ENCODE results near the gene C4BPB.
"Not testable (repeated sequence)": the region's sequence is repeated elsewhere in the genome, so short reads cannot be mapped to it uniquely, and the experiment has no call there.

C4BPB gene, protein sequence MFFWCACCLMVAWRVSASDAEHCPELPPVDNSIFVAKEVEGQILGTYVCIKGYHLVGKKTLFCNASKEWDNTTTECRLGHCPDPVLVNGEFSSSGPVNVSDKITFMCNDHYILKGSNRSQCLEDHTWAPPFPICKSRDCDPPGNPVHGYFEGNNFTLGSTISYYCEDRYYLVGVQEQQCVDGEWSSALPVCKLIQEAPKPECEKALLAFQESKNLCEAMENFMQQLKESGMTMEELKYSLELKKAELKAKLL

DNA sequence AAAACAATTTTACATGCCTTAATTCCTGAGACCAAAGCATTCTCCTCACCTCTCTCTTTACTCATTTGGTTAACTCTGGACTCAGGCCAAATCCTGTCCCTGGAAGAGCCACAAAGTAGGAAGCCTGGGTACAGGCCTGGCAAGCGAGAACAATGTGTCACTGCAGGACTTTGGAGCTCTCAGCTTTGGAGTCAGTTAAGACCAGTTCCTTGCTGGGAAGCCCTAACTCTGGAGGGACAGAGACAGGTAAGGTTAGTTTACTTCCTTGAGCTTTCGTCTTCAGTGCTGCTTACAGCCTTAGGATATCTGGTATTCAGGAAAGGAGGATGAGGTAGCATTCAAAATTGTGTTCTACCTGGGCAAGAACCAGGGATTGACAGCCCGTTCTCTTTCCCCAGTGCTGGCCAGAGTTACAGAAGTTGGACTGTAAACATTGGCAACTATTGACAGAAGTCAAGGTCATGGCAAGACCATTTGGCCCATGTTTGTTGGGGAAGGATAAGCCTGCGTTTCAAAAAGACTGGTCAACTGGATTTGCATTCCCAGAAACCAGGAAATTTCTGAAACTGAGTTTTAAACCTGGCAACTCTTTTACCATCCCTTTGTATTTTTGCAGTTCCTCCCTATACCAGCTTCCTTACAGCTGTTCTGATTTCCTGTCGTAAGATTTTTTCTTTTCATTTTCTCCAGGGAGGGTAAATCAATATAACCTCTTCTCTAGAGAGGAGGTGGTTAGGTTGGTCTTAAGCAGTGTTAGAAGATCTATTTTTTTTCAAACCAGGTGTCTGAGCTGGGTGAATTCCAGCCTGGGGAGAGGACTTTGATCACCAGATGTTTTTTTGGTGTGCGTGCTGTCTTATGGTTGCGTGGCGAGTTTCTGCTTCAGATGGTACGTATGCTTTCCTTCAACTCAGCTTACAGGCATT is at the start of gene C4BPB:
TSS of gene C4BPB (plus strand) at position 160 of the 926 bp plus-strand sequence. CDS start at position 832, 672 bp downstream.
- Histone ChIP-seq H3K9ac (ENCODE audit: low read length) (no peak within 1 kb of the TSS), H3K4me3 (ENCODE audit: low read length) (no peak within 1 kb of the TSS), H3K9me3 (ENCODE audit: control insufficient read depth, low read length) (no peaks in the 10 kb centered on the region), H3K27me3 (ENCODE audit: control insufficient read depth, insufficient read depth, low read length) (no peaks in the 10 kb centered on the region), H3K36me3 (ENCODE audit: control insufficient read depth, insufficient read depth, low read length) (no peaks in the 10 kb centered on the region), H3K4me1 (ENCODE audit: control insufficient read depth, insufficient read depth, low read length) (peaks cover 20% of the 10 kb centered on the region)

DNA sequence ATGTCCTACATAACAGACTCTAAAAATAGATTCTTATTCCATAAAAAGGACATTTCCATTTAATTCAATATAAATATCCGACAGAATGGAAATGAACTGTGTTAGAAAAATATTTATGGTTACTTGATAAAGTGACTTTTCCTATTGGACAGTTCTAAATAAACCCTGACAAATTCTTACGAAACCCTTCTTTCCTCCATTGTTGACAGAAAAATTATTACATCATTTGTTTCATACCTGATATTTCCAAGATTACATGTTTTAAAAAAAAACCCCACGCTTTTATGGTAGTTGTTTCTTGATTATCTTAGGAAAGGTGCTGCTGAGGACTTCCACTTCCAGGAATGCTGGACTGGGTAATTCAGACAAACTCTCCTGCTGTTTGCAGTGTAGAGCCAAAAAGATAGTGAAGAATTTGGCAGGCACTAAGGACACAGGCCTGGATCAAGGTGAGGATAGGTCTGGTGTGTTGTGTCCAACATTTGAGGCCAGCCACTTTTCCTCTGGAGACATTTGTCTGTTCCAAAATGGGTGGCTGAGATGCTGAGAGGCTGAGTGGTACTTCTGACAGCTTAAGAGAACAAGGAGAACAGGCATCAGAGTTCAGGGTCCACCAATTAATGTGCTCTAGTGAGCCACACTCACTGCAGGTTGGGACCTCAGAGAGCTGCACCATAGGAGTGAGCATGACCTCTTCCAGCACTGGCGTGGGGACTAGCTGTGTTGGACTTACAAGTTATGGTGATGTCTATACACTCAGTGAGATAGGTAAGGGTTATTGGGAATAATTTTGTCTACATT is 49.1 kb upstream of the C4BPB start:
- Histone ChIP-seq H3K36me3 (ENCODE audit: control insufficient read depth, insufficient read depth, low read length) (no peaks in the 10 kb centered on the region), H3K27me3 (ENCODE audit: control insufficient read depth, insufficient read depth, low read length) (no peaks in the 10 kb centered on the region), H3K9me3 (ENCODE audit: control insufficient read depth, low read length) (no peaks in the 10 kb centered on the region), H3K4me1 (ENCODE audit: control insufficient read depth, insufficient read depth, low read length) (peaks cover 15% of the 10 kb centered on the region), H3K4me3 (ENCODE audit: low read length) (no peak overlapping the region), H3K9ac (ENCODE audit: low read length) (no peak overlapping the region)

- no peak overlapping the region for H3K9ac ChIP-seq (ENCODE audit: low read length)
- no peaks in the 10 kb centered on the region for H3K27me3 ChIP-seq (ENCODE audit: control insufficient read depth, insufficient read depth, low read length)
- H3K9me3 ChIP-seq (ENCODE audit: control insufficient read depth, low read length) = no peaks in the 10 kb centered on the region
- H3K4me3 ChIP-seq (ENCODE audit: low read length) = no peak overlapping the region
- H3K36me3 ChIP-seq (ENCODE audit: control insufficient read depth, insufficient read depth, low read length) = no peaks in the 10 kb centered on the region
- peaks cover 10% of the 10 kb centered on the region for H3K4me1 ChIP-seq (ENCODE audit: control insufficient read depth, insufficient read depth, low read length)
Measured at GRCh38 chr1:207040181-207040533, 48.5 kb upstream of the C4BPB start.

- not testable (repeated sequence) for H3K36me3 ChIP-seq (ENCODE audit: control insufficient read depth, insufficient read depth, low read length); H3K4me1 ChIP-seq (ENCODE audit: control insufficient read depth, insufficient read depth, low read length); H3K4me3 ChIP-seq (ENCODE audit: low read length)
Measured at GRCh38 chr1:207041397-207041796, 47.3 kb upstream of the C4BPB start.

GRCh38 chr1:207045453-207045852 is 43.2 kb upstream of the C4BPB start:
- no peaks in the 10 kb centered on the region for H3K36me3 ChIP-seq (ENCODE audit: control insufficient read depth, insufficient read depth, low read length)
- peaks cover 4% of the 10 kb centered on the region for H3K4me1 ChIP-seq (ENCODE audit: control insufficient read depth, insufficient read depth, low read length)
- H3K9ac ChIP-seq (ENCODE audit: low read length) = no peak overlapping the region
- no peaks in the 10 kb centered on the region for H3K9me3 ChIP-seq (ENCODE audit: control insufficient read depth, low read length)
- H3K27me3 ChIP-seq (ENCODE audit: control insufficient read depth, insufficient read depth, low read length) = no peaks in the 10 kb centered on the region
- H3K4me3 ChIP-seq (ENCODE audit: low read length) = no peak overlapping the region

More at GRCh38 chr1:207041397-207041796, 47.3 kb upstream of the C4BPB start:
- H3K9ac ChIP-seq (ENCODE audit: low read length); H3K9me3 ChIP-seq (ENCODE audit: control insufficient read depth, low read length); H3K27me3 ChIP-seq (ENCODE audit: control insufficient read depth, insufficient read depth, low read length): not testable (repeated sequence)

DNA sequence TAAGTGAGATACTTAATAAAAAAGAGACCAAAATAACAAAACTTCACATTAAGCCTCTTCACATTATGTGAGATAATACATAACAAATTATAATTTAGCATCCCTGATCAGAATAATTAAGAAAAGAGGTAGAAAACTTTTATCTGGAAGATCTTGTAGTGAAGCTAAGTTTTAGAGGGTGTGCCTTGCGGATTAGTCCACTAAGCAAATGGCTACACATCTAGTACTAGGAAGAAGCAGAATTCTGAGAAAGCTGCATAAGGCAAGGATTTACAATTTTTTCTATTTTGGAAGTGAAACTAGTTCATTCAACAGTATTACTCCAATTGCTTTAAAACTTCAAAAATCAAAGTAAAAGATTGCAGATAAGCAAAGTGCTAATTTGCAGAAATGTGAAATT is 41.2 kb upstream of the C4BPB start:
- Histone ChIP-seq H3K27me3 (ENCODE audit: control insufficient read depth, insufficient read depth, low read length) (no peaks in the 10 kb centered on the region), H3K9ac (ENCODE audit: low read length) (no peak overlapping the region), H3K9me3 (ENCODE audit: control insufficient read depth, low read length) (no peaks in the 10 kb centered on the region), H3K4me1 (ENCODE audit: control insufficient read depth, insufficient read depth, low read length) (peaks cover 17% of the 10 kb centered on the region), H3K36me3 (ENCODE audit: control insufficient read depth, insufficient read depth, low read length) (no peaks in the 10 kb centered on the region), H3K4me3 (ENCODE audit: low read length) (no peak overlapping the region)

DNA sequence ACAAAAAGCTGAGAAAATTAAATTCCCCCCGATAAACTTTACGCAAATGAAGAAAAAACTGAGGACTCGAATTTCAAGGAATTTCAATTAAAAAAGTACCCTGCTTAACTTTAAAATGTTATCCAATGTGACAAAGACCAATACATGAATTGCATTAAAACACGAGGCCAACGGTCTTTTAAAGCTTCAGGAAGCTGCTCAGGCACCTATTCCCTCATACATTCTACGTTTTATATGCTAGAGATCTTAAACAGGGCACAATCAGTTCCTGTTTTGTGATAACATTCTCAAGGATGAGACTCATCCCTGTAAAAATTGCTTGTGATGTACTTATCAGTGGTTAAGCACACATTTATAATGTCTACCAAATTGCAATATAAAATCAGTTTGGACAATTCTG is 40.6 kb upstream of the C4BPB start:
- Histone ChIP-seq H3K27me3 (ENCODE audit: control insufficient read depth, insufficient read depth, low read length) (no peaks in the 10 kb centered on the region), H3K4me1 (ENCODE audit: control insufficient read depth, insufficient read depth, low read length) (peaks cover 17% of the 10 kb centered on the region), H3K36me3 (ENCODE audit: control insufficient read depth, insufficient read depth, low read length) (no peaks in the 10 kb centered on the region), H3K9ac (ENCODE audit: low read length) (no peak overlapping the region), H3K9me3 (ENCODE audit: control insufficient read depth, low read length) (no peaks in the 10 kb centered on the region), H3K4me3 (ENCODE audit: low read length) (no peak overlapping the region)

DNA sequence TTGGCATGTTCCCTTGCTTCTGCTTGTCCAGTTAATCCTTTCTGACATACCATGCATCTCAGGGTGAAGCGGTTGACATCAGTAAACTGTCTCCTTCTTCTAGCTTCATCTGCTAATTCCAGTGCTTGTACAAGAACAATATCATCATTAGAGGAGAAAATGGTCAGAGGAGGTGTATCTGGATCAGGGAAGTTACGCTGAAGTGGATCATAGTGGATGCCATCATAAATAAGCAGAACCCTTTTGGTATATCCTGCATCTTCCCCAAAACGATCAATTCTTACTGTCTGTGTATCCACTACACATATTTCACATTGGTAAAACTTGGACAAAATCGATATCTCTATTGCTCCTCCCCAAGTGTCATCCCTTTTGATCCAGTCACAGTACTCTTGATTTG is 39.6 kb upstream of the C4BPB start:
- Histone ChIP-seq H3K36me3 (ENCODE audit: control insufficient read depth, insufficient read depth, low read length) (no peaks in the 10 kb centered on the region), H3K4me1 (ENCODE audit: control insufficient read depth, insufficient read depth, low read length) (peaks cover 23% of the 10 kb centered on the region), H3K27me3 (ENCODE audit: control insufficient read depth, insufficient read depth, low read length) (no peaks in the 10 kb centered on the region), H3K4me3 (ENCODE audit: low read length) (no peak overlapping the region), H3K9me3 (ENCODE audit: control insufficient read depth, low read length) (no peaks in the 10 kb centered on the region), H3K9ac (ENCODE audit: low read length) (peak overlapping the region; percentile 99)

- no peaks in the 10 kb centered on the region for H3K9me3 ChIP-seq (ENCODE audit: control insufficient read depth, low read length)
- no peaks in the 10 kb centered on the region for H3K27me3 ChIP-seq (ENCODE audit: control insufficient read depth, insufficient read depth, low read length)
- H3K9ac ChIP-seq (ENCODE audit: low read length) = peak overlapping the region; percentile 99
- peaks cover 26% of the 10 kb centered on the region for H3K4me1 ChIP-seq (ENCODE audit: control insufficient read depth, insufficient read depth, low read length)
- no peaks in the 10 kb centered on the region for H3K36me3 ChIP-seq (ENCODE audit: control insufficient read depth, insufficient read depth, low read length)
- peak overlapping the region; percentile 91 for H3K4me3 ChIP-seq (ENCODE audit: low read length)
Measured at GRCh38 chr1:207049514-207049913, 39.1 kb upstream of the C4BPB start.

DNA sequence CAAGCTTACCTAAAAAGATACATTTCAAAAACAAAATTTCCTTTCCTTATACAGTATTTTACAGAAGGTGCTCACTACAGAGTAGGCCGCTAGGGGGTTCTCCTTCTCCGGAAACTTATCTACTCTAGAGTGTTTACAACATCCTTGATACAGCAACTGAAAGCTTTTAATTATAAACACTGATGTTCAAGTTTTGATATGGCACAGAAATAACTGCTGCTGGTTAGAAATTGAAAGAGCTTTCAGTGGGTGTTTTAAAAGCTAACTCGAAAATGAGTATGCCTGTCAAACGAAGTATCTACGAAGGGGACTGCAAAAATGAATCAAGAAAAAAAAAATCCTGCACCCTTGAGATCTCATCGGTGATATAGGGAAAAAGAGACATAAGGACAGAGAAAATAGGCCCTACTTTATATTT is 38.7 kb upstream of the C4BPB start:
- Histone ChIP-seq H3K4me1 (ENCODE audit: control insufficient read depth, insufficient read depth, low read length) (peaks cover 28% of the 10 kb centered on the region), H3K9ac (ENCODE audit: low read length) (peak overlapping the region; percentile 99), H3K27me3 (ENCODE audit: control insufficient read depth, insufficient read depth, low read length) (no peaks in the 10 kb centered on the region), H3K9me3 (ENCODE audit: control insufficient read depth, low read length) (no peaks in the 10 kb centered on the region), H3K36me3 (ENCODE audit: control insufficient read depth, insufficient read depth, low read length) (no peaks in the 10 kb centered on the region), H3K4me3 (ENCODE audit: low read length) (peak overlapping the region; percentile 91)

DNA sequence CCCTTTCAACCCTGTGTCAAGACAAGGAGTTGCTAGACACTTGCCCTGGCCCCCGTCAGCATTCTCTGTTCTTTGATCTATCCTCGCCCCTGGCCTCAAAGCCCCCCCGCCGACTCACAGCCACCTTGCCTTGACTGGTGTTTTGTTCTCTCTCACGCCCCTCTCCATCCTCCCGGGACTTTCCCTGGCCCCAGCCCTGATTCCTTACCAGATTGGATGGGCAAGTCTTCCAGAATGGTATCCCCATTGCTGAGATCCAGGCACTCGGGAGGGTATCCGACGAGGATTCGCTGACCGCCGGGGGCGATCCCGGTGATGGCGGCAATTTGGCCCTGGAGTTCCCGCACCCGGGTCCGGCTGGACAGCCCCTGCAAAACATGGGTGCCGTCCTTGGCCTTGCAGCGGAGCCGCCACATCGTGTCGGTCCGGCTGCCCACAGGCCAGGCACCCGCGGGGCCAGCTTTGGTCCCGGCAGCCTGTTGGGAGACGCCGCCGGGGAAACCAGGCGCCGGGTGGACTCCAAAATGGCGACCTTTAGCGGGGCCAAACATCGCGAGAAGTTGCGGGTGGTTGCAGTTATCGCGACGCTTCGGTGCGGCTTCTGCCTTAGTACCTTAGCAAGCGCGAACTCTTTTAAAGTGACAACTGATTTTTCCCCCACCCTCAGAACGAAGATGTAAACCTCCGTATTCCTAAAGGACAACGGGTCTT is 38.0 kb upstream of the C4BPB start:
- H3K27me3 ChIP-seq (ENCODE audit: control insufficient read depth, insufficient read depth, low read length) = no peaks in the 10 kb centered on the region
- no peaks in the 10 kb centered on the region for H3K9me3 ChIP-seq (ENCODE audit: control insufficient read depth, low read length)
- peaks cover 29% of the 10 kb centered on the region for H3K4me1 ChIP-seq (ENCODE audit: control insufficient read depth, insufficient read depth, low read length)
- no peaks in the 10 kb centered on the region for H3K36me3 ChIP-seq (ENCODE audit: control insufficient read depth, insufficient read depth, low read length)
- peak overlapping the region; percentile 91 for H3K4me3 ChIP-seq (ENCODE audit: low read length)
- H3K9ac ChIP-seq (ENCODE audit: low read length) = peak overlapping the region; percentile 99
